ENCODE data around the gene PIM3. TPM values are rescaled to one million over a fixed set of nuclear protein-coding genes. Genes with fewer than 3 reads are reported as not detected.

Gene PIM3
- polyA plus RNA-seq, 1 of the 3 experiments (the other 2 are of a cell fraction), result 15.3 TPM

GRCh38 chr22:49972163-49973017 is 11.8 kb downstream of the PIM3 start:
- no peaks in the 10 kb centered on the region for H3K9me2 ChIP-seq
- WGBS (ENCODE audit: low lambda C conversion rate), result 37% methylated on average over 17 of the region's 45 CpGs
- TF ChIP-seq RXRA (IDR thresholded peaks at IDR 0.05; ENCODE audit: borderline replicate concordance, low read depth) (no peak), POLR2AphosphoS5 (IDR thresholded peaks at IDR 0.05; ENCODE audit: low read depth, low read length) (no peak), SMC3 (IDR thresholded peaks at IDR 0.05; ENCODE audit: low read depth, low read length) (no peak), MAX (IDR thresholded peaks at IDR 0.05; ENCODE audit: low read depth) (no peak), YY1 (IDR thresholded peaks at IDR 0.05; ENCODE audit: low read depth) (no peak), TCF12 (IDR thresholded peaks at IDR 0.05) (no peak), CHD2 (IDR thresholded peaks at IDR 0.05; ENCODE audit: low read length, partially characterized antibody) (no peak), ELF1 (IDR thresholded peaks at IDR 0.05) (no peak), FOSL2 (IDR thresholded peaks at IDR 0.05; ENCODE audit: borderline replicate concordance, low read depth) (no peak), RAD21 (IDR thresholded peaks at IDR 0.05; ENCODE audit: low read length) (no peak), RFX5 (IDR thresholded peaks at IDR 0.05; ENCODE audit: low read length) (no peak), MEF2A (IDR thresholded peaks at IDR 0.05; ENCODE audit: borderline replicate concordance, low read depth) (no peak), JUND (IDR thresholded peaks at IDR 0.05) (no peak), PBX3 (IDR thresholded peaks at IDR 0.05) (no peak), RCOR1 (IDR thresholded peaks at IDR 0.05; ENCODE audit: low read length) (no peak), TAF1 (IDR thresholded peaks at IDR 0.05; ENCODE audit: borderline replicate concordance, low read depth, low read length) (no peak), FOXM1 (IDR thresholded peaks at IDR 0.05; ENCODE audit: low read depth) (no peak)
- H3K4me2 ChIP-seq, result no peak overlapping the region
- peaks cover 4 to 12% of the 10 kb centered on the region in 2 experiments; a peak in 1 of 4 replicates for H3K4me1 ChIP-seq (ENCODE audit: control insufficient read depth in 1 of 2, insufficient read depth in 2 of 2, low read depth in 1 of 2, low read length in 1 of 2)
- H3K4me3 ChIP-seq (ENCODE audit: low read depth in 2 of 2, low read length in 1 of 2), result no peak overlapping the region
- no peak overlapping the region for H3K27ac ChIP-seq (ENCODE audit: low read depth in 2 of 2, low read length in 1 of 2)
- ChIA-PET CTCF (no interaction called here), POLR2A (interaction anchor here (0.6 kb wide), 1 partner anchor 318 kb away, joined by 4 read pairs; no protein-coding TSS in a partner anchor)
- H3K9ac ChIP-seq, result no peak overlapping the region
- H3K36me3 ChIP-seq (replicated peaks in 1 of 2; ENCODE audit: control insufficient read depth in 1 of 2, insufficient read depth in 2 of 2, low read length in 1 of 2), result no peaks in the 10 kb centered on the region
- no peaks in the 10 kb centered on the region for H3K9me3 ChIP-seq
- no peak overlapping the region for H2AFZ ChIP-seq (ENCODE audit: low read depth)
- no peaks in the 10 kb centered on the region for H4K20me1 ChIP-seq (ENCODE audit: insufficient read depth)
- peaks cover 6% of the 10 kb centered on the region for H3F3A ChIP-seq (replicated peaks; ENCODE audit: insufficient read depth)
- H3K79me2 ChIP-seq (ENCODE audit: insufficient read depth), result no peaks in the 10 kb centered on the region
- DNase-seq, result peak; percentile 48
- H3K27me3 ChIP-seq (ENCODE audit: insufficient read depth), result no peaks in the 10 kb centered on the region
